ENCODE measurements around the gene CSNK2A2. TPM values are rescaled to one million over a fixed set of nuclear protein-coding genes. Genes with fewer than 3 reads are reported as not detected.

The CSNK2A2 gene
- total and polyA plus RNA-seq, 2 of the 8 experiments (the other 6 are each of a cell fraction or from before 2014, with no cell fraction given): 37.9 to 128 TPM

- Histone ChIP-seq H3K4ac (replicated peaks; ENCODE audit: insufficient read length, low read depth, low read length) (no peak overlapping the region), H3K27me3 (replicated peaks in 1 of 4; ENCODE audit: control insufficient read depth in 3 of 4, extremely low read depth in 1 of 4, insufficient read depth in 3 of 4, low read length in 3 of 4) (no peaks in the 10 kb centered on the region), H4K20me1 (replicated peaks in 1 of 2; ENCODE audit: control insufficient read depth in 1 of 2, insufficient read depth in 2 of 2, low read length in 2 of 2) (peaks cover 39% of the 10 kb centered on the region in 2 experiments), H3K23ac (ENCODE audit: insufficient read length) (no peak overlapping the region), H2BK5ac (ENCODE audit: low read depth, low read length) (no peak overlapping the region), H3K79me1 (ENCODE audit: low read depth, low read length) (peaks cover 11% of the 10 kb centered on the region; the same call in 1 of the 2 replicates), H3K27ac (ENCODE audit: low read depth, low read length) (no peak overlapping the region), H3K9ac (replicated peaks in 1 of 4; ENCODE audit: extremely low read depth in 1 of 4, low read depth in 3 of 4, low read length in 3 of 4) (no peak overlapping the region), H3K4me3 (ENCODE audit: extremely low read depth in 1 of 4, insufficient read depth in 2 of 4, low read depth in 3 of 4, low read length in 4 of 4) (no peak overlapping the region), H3K56ac (replicated peaks; ENCODE audit: insufficient read length, low read depth, low read length) (no peak overlapping the region), H3K36me3 (ENCODE audit: control insufficient read depth in 2 of 4, insufficient read depth in 4 of 4, low read length in 3 of 4) (no peaks in the 10 kb centered on the region), H2AFZ (ENCODE audit: low read length) (no peak overlapping the region), H4K91ac (replicated peaks; ENCODE audit: insufficient read length, low read length) (no peak overlapping the region), H3K14ac (ENCODE audit: insufficient read length) (no peak overlapping the region), H3K23me2 (ENCODE audit: low read depth, low read length) (peaks cover 4% of the 10 kb centered on the region; the same call in 1 of the 2 replicates), H2BK20ac (ENCODE audit: low read length) (no peak overlapping the region), H2BK12ac (ENCODE audit: low read depth, low read length) (no peak overlapping the region), H2AK5ac (ENCODE audit: low read depth, low read length) (no peak overlapping the region), H2BK15ac (ENCODE audit: low read length) (no peak overlapping the region), H4K5ac (ENCODE audit: insufficient read length, low read depth, low read length) (no peak overlapping the region), H3K4me1 (replicated peaks in 1 of 4; ENCODE audit: control insufficient read depth in 3 of 4, insufficient read depth in 4 of 4, low read length in 3 of 4) (peaks cover 4 to 16% (median 5%) of the 10 kb centered on the region in 4 experiments; a peak in 5 of 7 replicates), H3K18ac (ENCODE audit: extremely low read depth, low read length) (no peak overlapping the region), H2BK120ac (replicated peaks; ENCODE audit: low read depth, low read length) (no peak overlapping the region), H3K4me2 (ENCODE audit: insufficient read depth in 1 of 2, low read depth in 2 of 2, low read length in 2 of 2) (no peak overlapping the region), H4K8ac (ENCODE audit: extremely low read depth, insufficient read depth, low read length) (no peak overlapping the region), H3K79me2 (ENCODE audit: control insufficient read depth in 1 of 2, insufficient read depth in 2 of 2, low read length in 2 of 2) (peaks cover 18 to 78% of the 10 kb centered on the region in 2 experiments), H3K9me3 (ENCODE audit: insufficient read depth in 2 of 2, low read depth in 1 of 2, low read length in 1 of 2) (peaks cover 0 to 3% of the 10 kb centered on the region in 2 experiments; a peak in 1 of 4 replicates)
- ChIA-PET CTCF (ENCODE audit: partially characterized antibody) (interaction anchor here (1.0 to 19.7 kb wide), 7 partner anchors 8 to 226 kb away, joined by 3 to 362 read pairs (median 10); partner anchors contain the start of gene MMP15), POLR2A (ENCODE audit: partially characterized antibody) (interaction anchor here (1.2 kb wide), 1 partner anchor 30 kb away, joined by 3 read pairs; no protein-coding TSS in a partner anchor)
- DNase-seq (ENCODE audit: low read depth in 1 of 2, low spot score in 2 of 2) (no peak), FAIRE-seq (no peak)
- no peak for TF ChIP-seq RNF2 (IDR thresholded peaks at IDR 0.05; ENCODE audit: borderline replicate concordance, low read depth, low read length, missing control alignments, poor library complexity, severe bottlenecking)
- TF ChIP-seq TAF7 (optimal IDR thresholded peaks at IDR 0.05; ENCODE audit: borderline replicate concordance, low read depth, low read length): no peak
- no peak for TF ChIP-seq POLR2AphosphoS5 (IDR thresholded peaks at IDR 0.05; ENCODE audit: low read depth, low read length)
- TF ChIP-seq JUND (IDR thresholded peaks at IDR 0.05; ENCODE audit: low read length): no peak
- no peak for TF ChIP-seq CBX5 (IDR thresholded peaks at IDR 0.05; ENCODE audit: low read depth, low read length)
- TF ChIP-seq EGR1 (IDR thresholded peaks at IDR 0.05; ENCODE audit: borderline replicate concordance, low read depth, low read length): no peak
- WGBS, 2 experiments (ENCODE audit: extremely low coverage in 1 of 2, insufficient coverage in 1 of 2, insufficient read length in 1 of 2, insufficient replicate concordance in 2 of 2, low coverage in 1 of 2, low lambda C conversion rate in 2 of 2, missing lambda C conversion rate in 1 of 2): 96% methylated on average over 4 of the region's 4 CpGs; no CpG with 5 or more reads in 1 of the 2 experiments
These were observed 72.9 kb downstream of the CSNK2A2 start for GRCh38 chr16:58125041-58125440.

Measured in H1 (cell line).